HG02642 (cell line): ENCODE measurements around the gene TCP11.

Source experiments
- ATAC-seq: cut with Tn5 transposase; IDR thresholded peaks from one replicate; pipeline ENCODE4 v1.9.1; 2021; ENCODE audit warnings: mild to moderate bottlenecking; ENCODE audit not compliant: unreplicated experiment, poor library complexity

The TCP11 gene

DNA sequence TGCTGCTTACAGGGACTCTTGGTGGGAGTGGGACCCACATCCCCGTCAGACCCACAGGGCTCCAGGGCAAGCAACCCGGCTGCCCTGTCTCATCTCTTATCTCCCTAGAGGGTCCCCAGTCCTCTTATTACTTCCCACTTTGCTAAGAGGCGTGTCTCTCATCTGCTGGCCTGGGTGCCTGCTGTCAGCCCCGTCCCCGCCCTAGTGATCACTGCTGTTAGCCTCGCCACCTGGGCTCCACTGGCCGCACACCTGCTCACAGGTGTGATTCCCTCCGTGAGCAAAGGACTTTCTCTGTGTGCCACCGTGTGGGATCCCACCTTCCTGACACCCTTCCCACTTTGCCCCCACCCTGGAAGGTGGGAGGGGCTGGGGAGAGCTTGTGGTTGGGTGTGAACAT, 57.6 kb downstream of the TCP11 start:
- ATAC-seq = no peak

DNA sequence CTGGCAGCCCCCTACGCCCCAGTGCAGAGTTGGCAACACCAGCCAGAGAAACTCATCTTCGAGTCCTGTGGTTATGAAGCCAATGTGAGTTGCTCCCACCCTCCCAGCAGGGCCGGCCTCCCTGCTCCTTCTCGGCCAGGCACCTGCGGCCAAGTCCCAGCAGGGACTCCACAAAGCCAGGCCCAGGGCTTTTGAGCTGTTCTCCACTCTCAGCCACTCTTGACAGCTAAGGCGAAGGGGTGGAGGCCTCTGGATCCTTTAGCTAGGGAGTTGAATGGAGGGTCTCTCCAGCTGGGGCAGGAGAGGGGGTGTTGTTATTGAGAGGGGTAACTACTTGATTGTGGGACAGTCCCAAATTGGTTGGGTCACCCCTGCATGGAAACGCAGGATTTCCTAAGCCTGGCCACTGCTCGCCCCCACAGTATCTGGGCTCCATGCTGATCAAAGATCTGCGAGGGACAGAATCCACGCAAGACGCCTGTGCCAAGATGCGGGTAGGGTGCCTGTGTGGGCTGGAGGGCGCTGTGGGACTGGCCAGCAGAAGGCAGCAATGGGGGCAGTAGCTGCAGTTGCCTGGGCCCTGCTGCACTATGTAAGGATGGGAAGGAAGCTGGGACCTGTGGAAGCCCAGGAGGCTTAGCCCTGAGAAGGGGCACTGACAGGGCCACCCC, 58.3 kb downstream of the TCP11 start:
- no peak for ATAC-seq

DNA sequence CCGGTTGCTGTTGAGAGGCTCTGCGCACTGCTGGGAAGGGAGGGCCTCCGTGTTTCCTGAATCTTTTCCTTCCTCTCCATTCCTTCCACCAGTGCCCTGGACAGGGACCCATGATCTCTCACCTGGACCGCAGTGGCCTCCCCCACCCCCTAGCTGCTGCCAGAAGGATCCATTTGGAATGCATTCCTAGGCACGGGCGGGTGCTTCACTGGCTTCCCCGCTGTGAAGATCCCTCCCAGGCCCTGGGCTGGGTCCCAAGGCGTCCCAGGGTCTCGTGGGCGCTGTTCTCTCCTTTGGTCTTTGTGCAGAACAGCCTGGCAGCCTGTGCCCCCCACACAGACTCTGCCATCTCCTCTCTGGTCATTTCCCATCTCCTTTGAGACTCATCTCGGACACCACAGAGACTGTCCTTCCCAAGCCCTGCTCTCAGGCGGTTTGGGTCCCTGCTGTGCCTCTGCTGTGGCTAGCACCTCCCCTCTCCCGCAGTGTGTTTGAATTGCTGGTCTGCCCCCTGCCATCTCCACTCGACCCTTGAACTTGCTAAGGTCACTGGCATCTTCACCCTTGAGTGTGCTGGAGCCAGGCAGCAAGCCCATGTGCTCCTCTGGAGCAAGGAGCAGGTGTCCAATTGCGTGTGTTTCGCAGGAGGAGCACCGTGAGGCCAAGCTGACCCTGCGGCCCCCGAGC, 59.0 kb downstream of the TCP11 start:
- no peak for ATAC-seq

DNA sequence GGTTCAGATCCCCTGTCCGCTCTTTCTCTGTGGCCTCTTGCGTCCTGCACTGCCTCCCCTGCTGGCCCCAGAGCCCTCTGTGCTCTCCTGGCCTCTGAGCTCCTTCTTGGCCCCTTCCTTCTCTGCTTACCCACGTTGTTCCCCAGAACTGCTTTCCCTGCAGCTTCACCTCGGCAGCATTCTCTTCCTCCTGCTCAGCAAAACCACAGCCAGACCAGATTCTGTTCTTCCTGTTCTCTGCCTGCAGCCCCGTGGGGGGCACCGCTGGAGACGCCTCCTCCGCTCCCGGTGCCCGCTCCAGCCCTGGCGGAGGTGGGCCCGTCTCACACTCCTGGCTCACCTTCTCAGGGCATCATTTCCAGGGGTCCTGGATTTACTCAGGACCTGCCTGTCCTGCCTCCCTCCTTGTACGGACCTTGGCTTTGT, 59.7 kb downstream of the TCP11 start:
- ATAC-seq = no peak

DNA sequence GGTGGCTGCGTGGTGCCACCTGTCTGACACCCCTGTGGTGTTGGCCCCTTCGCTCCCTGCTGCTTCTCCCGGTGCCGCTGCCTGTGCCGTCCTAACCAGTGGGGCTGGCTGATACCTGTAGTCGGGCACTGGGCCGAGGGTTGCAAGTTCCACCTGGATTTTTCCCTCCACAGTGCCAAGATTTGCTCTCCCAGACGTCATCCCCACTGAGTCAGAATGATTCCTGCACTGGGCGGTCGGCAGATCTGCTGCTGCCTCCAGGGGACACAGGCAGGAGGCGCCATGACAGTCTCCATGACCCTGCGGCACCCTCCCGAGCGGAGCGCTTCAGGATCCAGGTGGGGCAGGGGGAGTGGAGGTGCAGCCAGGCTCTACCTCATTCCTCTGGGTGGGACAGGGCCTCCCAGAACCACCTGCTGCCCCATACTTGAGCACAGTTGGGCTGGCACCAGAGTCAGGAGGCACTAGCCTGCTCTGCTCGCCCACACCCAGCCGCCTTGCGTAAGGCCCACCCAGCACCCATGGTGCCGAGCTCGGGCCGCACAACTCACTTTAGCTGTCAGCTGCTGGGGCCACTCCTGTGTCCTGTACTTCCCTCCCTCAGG, 60.2 kb downstream of the TCP11 start:
- no peak for ATAC-seq

DNA sequence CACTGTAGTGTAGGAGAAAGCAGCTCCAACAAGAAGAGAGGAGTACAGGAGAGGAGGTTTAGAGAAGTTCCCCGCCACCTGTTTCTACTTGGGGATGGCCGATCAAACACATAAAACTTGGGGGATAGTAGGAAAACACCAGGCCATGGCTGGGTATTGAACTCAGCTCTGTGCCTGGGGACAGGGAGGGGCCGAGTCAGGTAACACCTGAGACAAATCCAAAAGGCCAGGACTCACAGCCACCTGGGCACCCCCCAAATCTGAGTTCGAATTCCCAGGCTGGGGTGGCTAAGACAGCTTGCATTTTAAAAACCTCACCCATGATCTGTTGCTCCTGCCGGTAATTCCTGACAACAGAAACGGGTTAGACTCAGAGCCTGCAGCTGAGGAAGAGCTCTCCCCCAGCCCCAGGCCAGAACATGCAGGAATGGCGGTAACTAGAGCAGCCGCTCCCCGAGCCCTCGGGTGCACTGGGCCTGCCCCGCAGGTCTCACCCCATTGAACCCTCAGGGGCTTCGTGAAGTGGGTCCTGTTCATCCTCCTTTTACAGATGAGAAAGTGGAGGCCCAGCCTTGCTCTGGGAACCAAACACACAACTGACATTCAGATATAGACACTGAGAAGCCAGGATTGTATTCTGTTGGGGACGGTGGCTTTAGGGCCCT, 61.0 kb downstream of the TCP11 start:
- no peak for ATAC-seq

DNA sequence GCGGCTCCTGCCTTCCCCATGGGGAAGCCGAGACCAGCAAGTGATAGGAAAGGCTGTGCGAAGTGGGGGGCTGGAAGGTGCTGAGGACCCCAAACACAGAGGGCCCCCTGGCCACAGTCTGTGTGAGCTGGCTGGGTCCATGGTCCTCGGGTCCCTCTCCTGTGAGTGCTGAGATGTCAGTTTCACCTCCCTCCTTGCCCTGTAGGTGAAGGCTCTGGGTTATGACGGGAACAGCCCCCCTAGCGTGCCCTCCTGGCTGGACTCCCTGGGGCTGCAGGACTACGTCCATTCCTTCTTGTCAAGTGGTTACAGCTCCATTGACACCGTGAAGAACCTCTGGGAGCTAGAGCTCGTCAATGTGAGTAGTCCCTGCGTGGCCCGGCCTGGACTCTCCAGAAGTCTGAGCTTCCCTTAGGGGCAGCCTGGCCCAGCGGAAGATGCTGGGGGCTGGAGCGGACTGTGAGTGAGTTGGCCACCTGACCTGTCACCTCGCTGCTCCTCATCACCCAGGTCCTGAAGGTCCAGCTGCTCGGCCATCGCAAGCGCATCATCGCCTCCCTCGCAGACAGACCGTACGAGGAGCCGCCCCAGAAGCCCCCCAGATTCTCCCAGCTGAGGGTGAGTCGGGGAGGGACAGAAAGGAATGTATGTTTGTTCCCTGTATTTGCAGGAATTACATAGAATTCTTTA, 61.7 kb downstream of the TCP11 start:
- no peak for ATAC-seq

DNA sequence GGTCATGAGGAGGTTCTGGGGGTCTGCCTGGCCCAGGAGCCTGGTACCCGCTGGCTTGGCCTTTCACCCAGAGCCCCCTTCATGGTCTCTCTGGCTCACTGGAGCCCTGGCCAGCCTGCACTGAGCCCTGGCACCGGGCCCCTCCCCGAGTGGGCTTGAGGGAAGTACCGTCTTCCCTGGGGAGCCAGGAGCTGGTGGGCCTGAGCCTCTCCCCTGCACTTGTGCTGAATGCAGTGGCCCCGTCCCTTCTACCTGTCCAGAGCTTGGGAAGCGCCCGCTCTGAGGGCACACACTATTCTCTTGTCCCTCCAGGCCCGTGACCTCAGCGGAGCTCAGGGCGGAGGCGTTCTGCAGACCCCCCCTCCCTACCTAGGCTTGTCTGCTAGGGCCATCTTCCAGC, 62.2 kb downstream of the TCP11 start:
- ATAC-seq = no peak

DNA sequence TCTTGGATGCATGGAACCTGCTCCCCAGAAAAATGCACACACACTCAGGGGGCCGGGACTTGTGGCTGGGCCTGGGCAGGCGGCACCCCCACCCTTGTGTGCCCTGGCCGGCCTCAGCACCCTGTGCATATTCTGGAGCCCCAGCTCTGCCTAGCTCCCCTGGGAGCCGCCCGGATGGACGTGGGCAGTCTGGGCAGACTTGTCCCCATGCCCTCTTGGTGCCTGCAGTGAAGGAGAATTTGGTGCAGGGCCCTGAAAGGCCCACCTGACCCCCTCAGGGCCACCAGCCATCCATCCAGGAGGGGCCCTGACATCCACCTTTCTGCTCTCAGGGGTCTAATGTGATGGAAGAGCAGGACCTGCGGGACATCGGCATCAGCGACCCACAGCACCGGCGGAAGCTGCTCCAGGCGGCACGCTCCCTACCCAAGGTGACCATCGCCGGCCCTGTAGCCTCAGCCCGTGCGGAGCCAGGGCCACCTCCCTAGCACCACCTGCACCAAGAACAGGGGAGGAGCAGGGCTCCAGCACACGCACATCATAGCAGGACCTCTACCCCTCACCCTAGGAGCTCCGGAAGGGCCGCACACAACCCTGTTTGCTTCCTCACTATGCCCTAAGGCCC, 62.8 kb downstream of the TCP11 start:
- no peak for ATAC-seq

DNA sequence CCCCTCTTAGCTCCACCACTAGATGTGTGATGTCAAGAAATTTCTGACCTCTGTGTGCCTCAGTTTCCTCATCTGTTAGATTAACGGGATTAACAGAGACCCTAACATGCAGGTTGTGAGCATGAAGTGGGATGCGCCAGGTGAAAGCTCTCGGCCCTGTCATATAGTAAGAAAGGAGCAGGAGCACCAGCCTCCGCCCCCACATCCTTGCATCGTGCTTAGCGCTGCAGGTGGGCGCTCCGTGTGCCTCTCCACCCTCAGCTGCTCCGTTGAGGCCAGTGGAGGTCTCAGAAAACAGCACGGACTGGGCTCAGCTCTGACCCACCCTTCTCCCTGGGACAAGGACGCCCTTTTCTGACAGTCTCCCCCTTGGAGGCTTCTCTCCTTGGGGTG, 63.4 kb downstream of the TCP11 start:
- ATAC-seq = no peak

DNA sequence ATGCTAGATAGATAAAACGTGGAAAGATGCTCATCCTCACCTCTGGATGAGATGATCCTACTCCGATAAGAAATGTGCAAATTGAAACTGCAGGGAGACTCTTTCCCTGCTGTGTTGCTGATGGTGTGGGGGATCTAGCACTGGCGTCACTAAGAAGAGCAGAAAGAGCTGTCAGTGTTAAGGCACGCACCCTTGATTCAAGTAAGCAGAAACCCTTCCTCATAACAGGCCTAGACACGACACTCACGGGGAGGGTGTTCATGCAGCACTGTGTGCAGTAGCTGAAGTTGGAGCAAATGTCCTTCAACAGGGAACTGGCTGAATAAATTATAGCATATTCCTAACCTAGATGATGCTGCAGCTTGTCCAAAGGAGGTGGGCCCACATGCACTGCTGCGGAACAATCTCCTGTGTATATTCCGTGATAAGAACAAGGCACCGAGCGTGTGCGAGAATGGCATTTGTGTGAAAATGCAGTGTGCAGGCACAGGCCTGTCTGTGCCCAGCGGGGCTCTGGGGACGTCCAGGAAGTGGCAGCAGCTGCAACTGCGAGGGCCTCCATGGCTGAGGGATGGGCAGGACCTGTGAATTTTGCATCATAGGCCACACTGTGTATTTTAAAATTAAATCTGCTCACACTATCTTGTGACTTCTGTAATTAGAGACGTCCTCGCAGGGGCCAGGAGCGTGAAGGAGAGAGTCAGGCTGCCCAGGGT, 64.0 kb downstream of the TCP11 start:
- ATAC-seq = no peak

DNA sequence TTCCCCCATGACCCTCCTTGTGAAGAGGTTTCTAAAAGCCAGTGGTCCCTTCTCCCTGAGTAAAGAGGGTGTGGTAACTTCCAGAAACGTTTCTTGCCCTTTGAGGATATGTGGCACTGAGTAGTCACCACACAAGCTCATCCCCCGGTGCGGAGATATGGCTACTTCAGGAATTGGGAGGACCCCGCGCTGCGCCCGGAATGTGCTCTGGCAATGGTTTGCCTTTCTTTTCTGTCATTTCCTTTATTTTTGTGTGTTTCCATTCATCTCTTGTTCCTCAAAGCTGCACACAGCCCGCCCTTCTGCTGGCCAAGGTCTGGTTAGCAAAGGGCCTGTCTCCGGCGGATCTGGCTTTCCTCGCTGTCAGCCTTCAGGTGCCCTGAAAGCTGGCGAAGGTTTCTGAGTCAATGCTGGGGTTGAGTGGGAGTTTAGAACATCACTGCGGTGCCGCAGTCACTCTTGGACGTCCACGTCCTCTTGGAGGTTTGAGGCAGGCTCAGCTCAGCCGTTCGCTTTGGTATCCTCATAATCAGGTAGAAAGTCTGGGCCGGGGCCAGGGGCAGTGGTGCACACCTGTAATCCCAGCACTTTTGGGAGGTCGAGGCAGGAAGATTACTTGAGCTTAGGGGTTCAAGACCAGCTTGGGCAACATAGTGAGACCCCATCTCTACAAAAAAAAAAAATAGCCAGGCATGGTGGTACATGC, 67.2 kb downstream of the TCP11 start:
- ATAC-seq = no peak

DNA sequence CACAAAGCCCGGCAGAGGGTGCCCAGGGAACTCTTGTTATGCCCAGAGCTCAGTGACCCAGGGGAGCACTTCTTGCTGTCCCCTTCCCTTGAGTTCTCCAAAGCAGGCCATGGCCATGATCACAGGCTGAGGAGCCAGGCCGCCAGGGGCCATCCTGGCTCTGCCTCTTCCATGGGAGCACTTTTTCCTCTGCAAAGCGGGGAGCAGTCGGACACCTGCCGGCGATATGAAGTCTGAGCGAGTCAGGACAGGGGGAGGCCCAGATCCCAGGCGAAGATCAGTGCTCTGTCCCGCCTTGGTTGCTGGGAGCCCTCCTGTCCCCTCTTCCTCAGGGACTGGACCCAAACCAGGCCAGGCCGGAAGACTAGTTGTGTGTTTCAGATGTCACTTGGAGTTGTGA, 67.9 kb downstream of the TCP11 start:
- no peak for ATAC-seq

DNA sequence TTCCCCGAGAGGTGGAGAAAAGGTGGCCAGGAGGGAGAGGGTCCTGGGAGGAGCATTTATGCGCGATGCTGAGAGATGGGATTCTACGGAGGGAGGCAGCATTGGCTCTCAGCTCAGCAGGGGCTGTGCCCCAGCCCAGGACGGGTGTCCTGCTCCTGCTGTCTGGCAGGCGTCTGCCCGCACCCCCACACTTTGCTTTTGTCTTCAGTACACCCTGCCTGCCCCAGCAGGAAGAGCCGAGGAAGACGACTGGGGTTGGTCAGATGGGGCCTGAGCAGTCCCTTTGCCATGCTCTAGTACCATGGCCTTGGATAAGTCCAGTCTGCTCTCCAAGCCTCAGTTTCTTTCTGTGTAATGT, 68.5 kb downstream of the TCP11 start:
- no peak for ATAC-seq

DNA sequence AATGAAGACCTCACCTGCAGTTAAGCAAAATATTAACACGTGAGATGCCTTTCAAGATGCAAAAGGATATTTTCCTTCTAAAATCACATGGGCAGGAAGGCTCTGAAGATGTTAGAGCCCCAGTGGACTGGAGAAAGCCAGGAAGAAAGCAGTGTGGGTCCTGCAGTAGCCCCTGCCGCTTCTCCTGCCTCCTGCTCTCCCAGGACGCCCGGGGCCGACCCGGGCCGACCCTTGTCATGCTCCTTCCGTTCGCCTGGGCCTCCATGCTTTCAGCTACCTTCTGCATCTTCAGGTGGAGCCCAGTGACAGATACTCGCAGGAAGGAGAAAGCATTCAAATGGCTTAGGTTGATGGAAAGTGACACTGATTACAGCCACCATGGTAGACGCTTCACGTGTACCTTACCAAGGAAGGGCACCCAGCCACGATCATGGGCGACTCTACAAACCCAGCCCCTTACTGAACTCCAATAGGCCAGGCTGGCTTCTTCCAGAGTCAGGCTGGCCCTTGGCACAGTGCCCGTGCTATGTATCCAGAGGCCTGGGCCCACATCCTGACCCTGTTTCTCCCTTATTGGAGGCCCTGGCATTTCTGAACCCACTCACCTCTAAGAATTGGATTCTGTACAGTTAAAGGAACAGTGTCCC, 69.0 kb downstream of the TCP11 start:
- no peak for ATAC-seq

DNA sequence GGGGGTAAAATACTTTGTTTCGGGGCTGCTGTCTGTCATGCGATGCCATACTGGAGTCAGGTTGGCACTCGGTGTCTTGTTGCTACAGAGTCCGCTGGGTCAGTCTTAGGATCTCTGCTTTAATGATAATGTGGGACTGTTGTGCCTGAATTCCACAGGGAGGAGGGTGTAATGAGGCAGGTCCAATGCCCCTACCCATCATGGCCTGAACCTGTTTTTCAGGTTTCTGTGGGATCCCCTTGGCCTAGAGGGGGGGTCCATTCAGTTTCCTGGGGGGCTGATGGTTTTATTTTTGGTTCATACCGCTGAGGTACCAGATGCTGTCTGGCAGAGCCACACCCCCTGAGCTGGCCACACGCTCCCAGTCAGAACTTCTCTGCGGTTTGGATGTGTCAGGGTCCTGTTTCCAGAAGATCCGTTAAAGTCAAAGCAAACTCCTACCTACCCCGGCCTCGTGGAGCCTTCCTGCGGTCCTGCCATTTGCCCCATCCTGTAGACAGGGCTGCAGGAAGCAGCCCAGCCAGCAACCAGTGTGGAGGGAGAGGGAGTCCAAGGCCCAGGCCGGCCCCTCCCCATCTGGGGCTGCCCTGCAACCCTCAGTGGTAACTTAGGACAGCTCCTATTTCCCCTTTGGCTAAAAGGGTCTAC, 69.7 kb downstream of the TCP11 start:
- no peak for ATAC-seq

DNA sequence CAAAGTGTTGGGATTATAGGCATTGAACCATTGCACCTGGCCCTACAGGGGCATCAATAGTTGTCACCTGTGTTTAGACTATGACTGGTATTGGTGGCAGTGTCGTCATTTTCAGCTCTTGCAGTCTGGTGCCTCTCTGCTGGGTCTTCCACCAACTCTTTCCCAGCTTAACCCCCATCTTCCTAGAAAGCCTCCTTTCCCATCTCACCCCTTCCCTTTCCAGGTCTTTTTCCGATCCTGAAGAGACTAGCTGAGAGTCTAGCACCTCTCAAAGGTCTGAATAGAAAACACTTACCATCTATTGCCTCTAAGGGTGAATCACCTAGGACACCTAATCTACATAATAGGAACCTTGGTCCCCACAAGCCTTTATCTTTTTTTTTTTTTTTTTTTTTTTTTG, 71.0 kb downstream of the TCP11 start:
- ATAC-seq = no peak

DNA sequence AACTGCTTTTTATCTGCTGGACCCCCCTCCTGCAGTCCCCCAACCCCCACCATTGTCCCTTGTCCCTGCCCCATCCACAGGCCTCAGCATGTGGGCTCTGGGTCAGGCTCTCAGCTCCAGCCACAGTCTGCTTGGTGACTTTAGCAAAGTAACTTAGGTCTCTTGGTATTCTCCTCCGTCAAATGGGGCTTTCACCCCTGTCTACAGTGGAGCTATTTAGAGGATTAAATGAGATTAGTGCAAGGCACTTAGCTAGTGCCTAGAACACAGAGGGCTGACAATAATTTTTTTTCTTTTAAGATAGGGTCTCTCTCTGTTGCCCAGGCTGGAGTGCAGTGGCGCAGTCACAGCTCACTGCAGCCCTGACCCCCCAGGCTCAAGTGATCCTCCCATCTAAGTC, 71.9 kb downstream of the TCP11 start:
- ATAC-seq = no peak
